K562 (cell line): ENCODE results near the gene POLR3GL. TPM values are rescaled to one million over a fixed set of nuclear protein-coding genes. Genes with fewer than 3 reads are reported as not detected.

Source experiments
- CHD1 ChIP-seq: fragments of 200-600 bp; sonication (generic); IDR thresholded peaks from one replicate; pipeline ENCODE4 v1.6.1; 2012; ENCODE audit warnings: mild to moderate bottlenecking, moderate library complexity, low read length, inconsistent platforms
- ETV1 ChIP-seq: fragments of 450-650 bp; conservative IDR thresholded peaks from 2 replicates; pipeline ENCODE4 v1.6.1; 2016; ENCODE audit warnings: missing genetic modification characterization, control low read depth, low read depth, missing compliant biosample characterization
- FOXA1 ChIP-seq: fragments of 450-650 bp; IDR thresholded peaks from 2 replicates; pipeline ENCODE4 v1.6.1; 2016; ENCODE audit warnings: mild to moderate bottlenecking, borderline replicate concordance
- L3MBTL2 ChIP-seq: fragments of 450-650 bp; IDR thresholded peaks from 2 replicates; pipeline ENCODE4 v1.6.1; 2016; ENCODE audit warnings: mild to moderate bottlenecking, moderate library complexity
- MYBL2 ChIP-seq, 2 experiments: fragments of 450-650 bp in 1 of 2; sonication (generic) in 1 of 2; formaldehyde crosslinking in 1 of 2; IDR thresholded peaks; 2 replicates each; pipeline versions ENCODE4 v1.6.1 to v1.8.1; 2017 to 2022; ENCODE audit warnings: borderline replicate concordance in 1 of 2, inconsistent platforms in 1 of 2, low read depth in 1 of 2, mild to moderate bottlenecking in 1 of 2, missing genetic modification reagents in 1 of 2, moderate library complexity in 1 of 2
- NCOA1 ChIP-seq: fragments of 450-650 bp; IDR thresholded peaks from 2 replicates; pipeline ENCODE4 v1.6.1; 2016; ENCODE audit warnings: low read depth
- PRDM10 ChIP-seq: fragments of 450-650 bp; IDR thresholded peaks from 2 replicates; pipeline ENCODE4 v1.6.1; 2018; ENCODE audit not compliant: partially characterized antibody
- SMAD4 ChIP-seq: fragments of 250-450 bp; sonication (Bioruptor Pico); conservative IDR thresholded peaks from 2 replicates; pipeline ENCODE4 v1.8.0; 2021; ENCODE audit warnings: inconsistent platforms, mild to moderate bottlenecking, moderate library complexity
- ZBED1 ChIP-seq: IDR thresholded peaks from 2 replicates; pipeline ENCODE4 v1.6.1; 2014
- ZBTB40 ChIP-seq, 2 experiments: fragments of 450-650 bp in 1 of 2; sonication (generic) in 1 of 2; formaldehyde crosslinking in 1 of 2; IDR thresholded peaks; 2 replicates each; pipeline versions ENCODE4 v1.7.1 to v1.9.0; 2016 to 2022; ENCODE audit warnings: inconsistent platforms in 1 of 2, mild to moderate bottlenecking in 1 of 2, missing genetic modification reagents in 1 of 2
- ZKSCAN8 ChIP-seq: fragments of 200-800 bp; sonication (Bioruptor generic); IDR thresholded peaks from 2 replicates; pipeline ENCODE4 v1.6.1; 2016; ENCODE audit warnings: missing genetic modification characterization, missing compliant biosample characterization
- ZNF165 ChIP-seq: fragments of 250-450 bp; sonication (Bioruptor Pico); IDR thresholded peaks from 2 replicates; pipeline ENCODE4 v1.4.0; 2020; ENCODE audit warnings: borderline replicate concordance
- ZNF197 ChIP-seq: fragments of 200-800 bp; sonication (Bioruptor generic); IDR thresholded peaks from 2 replicates; pipeline ENCODE4 v1.6.1; 2016; ENCODE audit warnings: low read depth, missing genetic modification characterization, missing compliant biosample characterization
- ZNF232 ChIP-seq: sonication (generic); formaldehyde crosslinking; IDR thresholded peaks from 2 replicates; pipeline ENCODE4 v1.8.0; 2022; ENCODE audit warnings: mild to moderate bottlenecking, missing genetic modification reagents
- polyA plus RNA-seq, 8 experiments: library from polyadenylated mRNA; depleted of rRNA in 4 of 8; stranded (reverse) in 5 of 8; unstranded in 3 of 8; fragments of >200 nt; fragmentation: Nextera tagmentation in 2 of 8; fragmentation: Illumina TruSeq in 1 of 8; extraction: Ambion mirVana in 2 of 8; extraction: Trizol in 1 of 8; gene quantifications; 2 replicates each; pipeline versions ENCODE4 v1.2.1 to v1.2.3, GENCODE V29; 2011 to 2014; ENCODE audit warnings: inconsistent platforms in 1 of 8, missing spikeins in 1 of 8
- total RNA-seq, 7 experiments: library from RNA; depleted of rRNA in 6 of 7; stranded (reverse); fragments of >200 nt in 6 of 7; fragmentation: Illumina TruSeq in 2 of 7; extraction: Trizol in 2 of 7; gene quantifications; 2 replicates each; pipeline versions ENCODE4 v1.2.1 to v1.2.3, GENCODE V29; 2011 to 2021; ENCODE audit warnings: low replicate concordance in 1 of 7

POLR3GL gene
- total and polyA plus RNA-seq, 9 of the 15 experiments (the other 6 are each of a cell fraction or from before 2014, with no cell fraction given), result 14.6 to 48.4 (median 38.2) TPM

GRCh38 chr1:145978854-145979745, 14.6 kb downstream of the POLR3GL start (continued):
- TF ChIP-seq ZBTB40 (IDR thresholded peaks at IDR 0.05) (peak; percentile 65), ZBTB40 (CRISPR knock-in tag; IDR thresholded peaks at IDR 0.05) (no peak), ZKSCAN8 (CRISPR knock-in tag) (peak; percentile 74), L3MBTL2 (peak; percentile 83), NCOA1 (peak; percentile 92), PRDM10 (peak; percentile 79), ZNF165 (peak; percentile 32; the same call in 1 of the 2 replicates), SMAD4 (CRISPR knock-in tag) (peak; percentile 50; the same call in 1 of the 2 replicates), MYBL2 (IDR thresholded peaks at IDR 0.05; ENCODE audit: low read depth) (no peak), MYBL2 (CRISPR knock-in tag; IDR thresholded peaks at IDR 0.05; ENCODE audit: borderline replicate concordance) (no peak), CHD1 (peak; percentile 95), ZNF232 (CRISPR knock-in tag) (no peak), ZBED1 (no peak), ZNF197 (CRISPR knock-in tag) (no peak), FOXA1 (no peak), ETV1 (peak; percentile 99)
